Measurements from ENCODE around the gene ZDHHC19.

GRCh38 chr3:196198771-196199753 lies 12.1 kb downstream of the ZDHHC19 start:
- peak; percentile 35 for TF ChIP-seq CTCF (IDR thresholded peaks at IDR 0.05; ENCODE audit: low read length)
- no peak for TF ChIP-seq EZH2 (IDR thresholded peaks at IDR 0.05; ENCODE audit: borderline replicate concordance, low read length)

All from OCI-LY1 (cell line).